SK-N-MC (cell line): ENCODE data around the gene SRP14.
"Not testable (repeated sequence)": the region's sequence is repeated elsewhere in the genome, so short reads cannot be mapped to it uniquely, and the experiment has no call there.

Source experiments
- EZH2 ChIP-seq: fragments of 200-600 bp; sonication (generic); IDR thresholded peaks from one replicate; pipeline ENCODE4 v1.6.1; 2017; ENCODE audit warnings: antibody characterized with exemption
- POLR2AphosphoS5 ChIP-seq: IDR thresholded peaks from 2 replicates; pipeline ENCODE4 v1.6.1; 2012; ENCODE audit warnings: mild to moderate bottlenecking, low read depth, low read length, borderline replicate concordance

- not testable (repeated sequence) for TF ChIP-seq EZH2, POLR2AphosphoS5
Measured at GRCh38 chr15:40073716-40074490, 34.9 kb upstream of the SRP14 start.
